Measurements from ENCODE around the gene GPR141. TPM values are rescaled to one million over a fixed set of nuclear protein-coding genes. Genes with fewer than 3 reads are reported as not detected.

GPR141 gene
- total RNA-seq, 1 experiment from 2014 or later: not detected

- Mint-ChIP-seq H3K4me3 (ENCODE audit: low read depth, unreplicated experiment) (no peak overlapping the region), H3K9me3 (ENCODE audit: low read depth, unreplicated experiment) (no peaks in the 10 kb centered on the region), H3K27ac (ENCODE audit: unreplicated experiment) (no peak overlapping the region), H3K4me1 (ENCODE audit: low read depth, unreplicated experiment) (no peaks in the 10 kb centered on the region), H3K27me3 (ENCODE audit: unreplicated experiment) (peaks cover 7% of the 10 kb centered on the region), H3K36me3 (ENCODE audit: insufficient read depth, unreplicated experiment) (no peaks in the 10 kb centered on the region)
- no TSS peak for BruUV-seq (replicated peaks)
- TF ChIP-seq CTCF (IDR thresholded peaks at IDR 0.05; ENCODE audit: unreplicated experiment): no peak
- DNase-seq: no peak
- intact Hi-C loops (cut with micrococcal nuclease; ENCODE audit: unreplicated experiment): no loop called here
- CTCF ChIA-PET: no interaction called here
Observed at GRCh38 chr7:37758501-37759045, 75.0 kb downstream of the GPR141 start.

GRCh38 chr7:37759526-37759925 is 76.0 kb downstream of the GPR141 start:
- no TSS peak for BruUV-seq (replicated peaks)
- Mint-ChIP-seq H3K27ac (ENCODE audit: unreplicated experiment) (no peak overlapping the region), H3K27me3 (ENCODE audit: unreplicated experiment) (peaks cover 7% of the 10 kb centered on the region), H3K4me1 (ENCODE audit: low read depth, unreplicated experiment) (no peaks in the 10 kb centered on the region), H3K4me3 (ENCODE audit: low read depth, unreplicated experiment) (no peak overlapping the region), H3K9me3 (ENCODE audit: low read depth, unreplicated experiment) (peaks cover 4% of the 10 kb centered on the region), H3K36me3 (ENCODE audit: insufficient read depth, unreplicated experiment) (no peaks in the 10 kb centered on the region)
- no peak for TF ChIP-seq CTCF (IDR thresholded peaks at IDR 0.05; ENCODE audit: unreplicated experiment)
- intact Hi-C loops (cut with micrococcal nuclease; ENCODE audit: unreplicated experiment): no loop called here
- CTCF ChIA-PET: no interaction called here
- DNase-seq: no peak

- Mint-ChIP-seq H3K9me3 (ENCODE audit: low read depth, unreplicated experiment) (peaks cover 6% of the 10 kb centered on the region), H3K4me3 (ENCODE audit: low read depth, unreplicated experiment) (no peak overlapping the region), H3K4me1 (ENCODE audit: low read depth, unreplicated experiment) (no peaks in the 10 kb centered on the region), H3K36me3 (ENCODE audit: insufficient read depth, unreplicated experiment) (no peaks in the 10 kb centered on the region), H3K27me3 (ENCODE audit: unreplicated experiment) (no peaks in the 10 kb centered on the region), H3K27ac (ENCODE audit: unreplicated experiment) (no peak overlapping the region)
- intact Hi-C loops (cut with micrococcal nuclease; ENCODE audit: unreplicated experiment): no loop called here
- DNase-seq: no peak
- CTCF ChIA-PET: no interaction called here
- no peak for TF ChIP-seq CTCF (IDR thresholded peaks at IDR 0.05; ENCODE audit: unreplicated experiment)
- no TSS peak for BruUV-seq (replicated peaks)
Observed at GRCh38 chr7:37765421-37765829, 81.9 kb downstream of the GPR141 start.

GRCh38 chr7:37765872-37766525 is 82.4 kb downstream of the GPR141 start:
- H3K9me3 Mint-ChIP-seq (ENCODE audit: low read depth, unreplicated experiment): peaks cover 7% of the 10 kb centered on the region
- no TSS peak for BruUV-seq (replicated peaks)
- no peaks in the 10 kb centered on the region for H3K36me3 Mint-ChIP-seq (ENCODE audit: insufficient read depth, unreplicated experiment)
- CTCF ChIA-PET: no interaction called here
- H3K4me1 Mint-ChIP-seq (ENCODE audit: low read depth, unreplicated experiment): no peaks in the 10 kb centered on the region
- H3K27me3 Mint-ChIP-seq (ENCODE audit: unreplicated experiment): no peaks in the 10 kb centered on the region
- H3K4me3 Mint-ChIP-seq (ENCODE audit: low read depth, unreplicated experiment): no peak overlapping the region
- intact Hi-C loops (cut with micrococcal nuclease; ENCODE audit: unreplicated experiment): no loop called here
- DNase-seq: no peak
- H3K27ac Mint-ChIP-seq (ENCODE audit: unreplicated experiment): no peak overlapping the region
- no peak for TF ChIP-seq CTCF (IDR thresholded peaks at IDR 0.05; ENCODE audit: unreplicated experiment)
